Keratinocyte (primary cell): ENCODE measurements around the gene VAMP1. TPM values are rescaled to one million over a fixed set of nuclear protein-coding genes. Genes with fewer than 3 reads are reported as not detected.

Experiments
- DNase-seq: peaks from one replicate; pipeline ENCODE4 v3.0.0-alpha.2; 2011; ENCODE audit warnings: low read depth, missing footprints, low spot score
- FAIRE-seq: peaks from 2 replicates; lab custom pipeline; 2011; peaks lifted over from hg19 to GRCh38; lab: Jason Lieb, UNC
- H2AFZ ChIP-seq: 2 replicates; pipeline ENCODE4 v1.6.0; 2012; ENCODE audit warnings: low read length, control low read depth, inconsistent platforms; ENCODE audit not compliant: control insufficient read depth
- H3K27ac ChIP-seq: 2 replicates; pipeline ENCODE4 v1.5.1; 2011; ENCODE audit warnings: low read length; ENCODE audit not compliant: control insufficient read depth, insufficient read depth
- H3K27me3 ChIP-seq: 3 replicates; pipeline ENCODE4 v1.6.0; 2011; ENCODE audit warnings: low read length; ENCODE audit not compliant: control insufficient read depth, insufficient read depth; ENCODE audit errors: extremely low read depth
- H3K36me3 ChIP-seq, 2 experiments: 2 replicates in 1 of 2; 3 replicates in 1 of 2; pipeline ENCODE4 v1.5.1; 2011; ENCODE audit warnings: low read length in 2 of 2, mild to moderate bottlenecking in 1 of 2; ENCODE audit not compliant: control insufficient read depth in 2 of 2, insufficient read depth in 2 of 2; ENCODE audit errors: extremely low read depth in 1 of 2
- H3K4me1 ChIP-seq: 3 replicates; pipeline ENCODE4 v1.5.1; 2011; ENCODE audit warnings: low read length; ENCODE audit not compliant: control insufficient read depth, insufficient read depth; ENCODE audit errors: extremely low read depth
- H3K4me2 ChIP-seq: 3 replicates; pipeline ENCODE4 v1.6.0; 2011; ENCODE audit warnings: low read depth, low read length; ENCODE audit not compliant: control insufficient read depth, insufficient read depth; ENCODE audit errors: extremely low read depth
- H3K4me3 ChIP-seq, 3 experiments: fragments of 200-600 bp in 1 of 3; sonication (generic) in 1 of 3; 2 replicates in 2 of 3; 3 replicates in 1 of 3; pipeline ENCODE4 v1.5.1; 2011 to 2016; ENCODE audit warnings: low read length in 3 of 3, mild to moderate bottlenecking in 3 of 3, control low read depth in 2 of 3, inconsistent platforms in 1 of 3, low read depth in 1 of 3, mixed read lengths in 1 of 3, mixed run types in 1 of 3, moderate library complexity in 1 of 3; ENCODE audit not compliant: control insufficient read depth in 2 of 3, insufficient read depth in 2 of 3; ENCODE audit errors: extremely low read depth in 1 of 3
- H3K79me2 ChIP-seq: 2 replicates; pipeline ENCODE4 v1.6.0; 2012; ENCODE audit warnings: low read length; ENCODE audit not compliant: control insufficient read depth, insufficient read depth
- H3K9ac ChIP-seq: 3 replicates; pipeline ENCODE4 v1.6.0; 2011; ENCODE audit warnings: low read length; ENCODE audit not compliant: control insufficient read depth, insufficient read depth; ENCODE audit errors: extremely low read depth
- H3K9me1 ChIP-seq: 3 replicates; pipeline ENCODE4 v1.6.0; 2011; ENCODE audit warnings: low read length; ENCODE audit not compliant: control insufficient read depth, insufficient read depth; ENCODE audit errors: extremely low read depth
- H3K9me3 ChIP-seq: 2 replicates; pipeline ENCODE4 v1.5.1; 2012; ENCODE audit warnings: low read depth, low read length; ENCODE audit not compliant: control insufficient read depth
- H4K20me1 ChIP-seq: 3 replicates; pipeline ENCODE4 v1.6.0; 2011; ENCODE audit warnings: low read length; ENCODE audit not compliant: control insufficient read depth, insufficient read depth; ENCODE audit errors: extremely low read depth
- CTCF ChIP-seq, 3 experiments: IDR thresholded peaks in 1 of 3; conservative IDR thresholded peaks in 1 of 3; optimal IDR thresholded peaks in 1 of 3; 2 replicates in 2 of 3; 3 replicates in 1 of 3; pipeline versions ENCODE3 to v1.5.1; 2011; ENCODE audit warnings: low read length in 3 of 3, mild to moderate bottlenecking in 3 of 3, moderate library complexity in 2 of 3, control low read depth in 1 of 3, inconsistent platforms in 1 of 3; ENCODE audit not compliant: insufficient read depth in 2 of 3; ENCODE audit errors: extremely low read depth in 1 of 3
- EZH2 ChIP-seq: IDR thresholded peaks from one replicate; pipeline ENCODE4 v1.6.1; 2012; ENCODE audit warnings: inconsistent platforms, mild to moderate bottlenecking, low read length, moderate library complexity
- dilution Hi-C: fragments of 300-500 bp; cut with MboI; formaldehyde crosslinking; loops from one replicate; pipeline ENCODE4 v1.7.0; 2020; ENCODE audit warnings: low sequenced_read_pairs; ENCODE audit not compliant: extremely low pct_ligation_motif_present
- polyA plus RNA-seq, 5 experiments: library from polyadenylated mRNA; depleted of rRNA in 3 of 5; stranded (reverse) in 3 of 5; stranded (forward) in 1 of 5; unstranded in 1 of 5; fragments of >200 nt; gene quantifications; 1 replicate in 1 of 5; 2 replicates in 3 of 5; 3 replicates in 1 of 5; pipeline versions ENCODE4 v1.2.1 to v1.2.3, GENCODE V29; 2011 to 2012; ENCODE audit warnings: missing spikeins in 2 of 5, low read depth in 1 of 5, low replicate concordance in 1 of 5

The VAMP1 gene
- polyA plus RNA-seq, 1 donor (not counting 4 experiments of a cell fraction or from before 2014, with no cell fraction given), result 6.7 TPM

- no peak for FAIRE-seq
- H4K20me1 ChIP-seq, result no peaks in the 10 kb centered on the region
- no peak overlapping the region for H2AFZ ChIP-seq
- no peaks in the 10 kb centered on the region for H3K27me3 ChIP-seq
- H3K27ac ChIP-seq, result no peak overlapping the region
- no peak overlapping the region for H3K4me2 ChIP-seq
- no peaks in the 10 kb centered on the region for H3K9me3 ChIP-seq
- dilution Hi-C loops, result no loop called here
- H3K4me1 ChIP-seq, result peaks cover 10% of the 10 kb centered on the region
- H3K4me3 ChIP-seq, result no peak overlapping the region
- TF ChIP-seq CTCF (optimal IDR thresholded peaks at IDR 0.05 in 1 of 3, IDR thresholded peaks at IDR 0.05 in 1 of 3, conservative IDR thresholded peaks at IDR 0.05 in 1 of 3; ENCODE audit: extremely low read depth in 1 of 3, insufficient read depth in 2 of 3, low read length in 3 of 3) (no peak), EZH2 (no peak)
- no peaks in the 10 kb centered on the region for H3K9me1 ChIP-seq
- no peak for DNase-seq
- H3K9ac ChIP-seq, result no peak overlapping the region
- H3K36me3 ChIP-seq, result peaks cover 8 to 26% of the 10 kb centered on the region in 2 experiments
- H3K79me2 ChIP-seq, result no peaks in the 10 kb centered on the region
These were observed 13.1 kb downstream of the VAMP1 start for GRCh38 chr12:6457220-6457945.

GRCh38 chr12:6452944-6453630 lies 17.4 kb downstream of the VAMP1 start:
- Histone ChIP-seq H3K79me2 (no peaks in the 10 kb centered on the region), H3K27me3 (no peaks in the 10 kb centered on the region), H3K4me3 (peak overlapping the region in 2 of 3 experiments; percentile 52 to 56), H3K36me3 (peaks cover 3 to 5% of the 10 kb centered on the region in 2 experiments), H2AFZ (no peak overlapping the region), H3K9ac (no peak overlapping the region), H3K4me2 (peak overlapping the region; percentile 95), H3K27ac (peak overlapping the region; percentile 72), H3K9me3 (no peaks in the 10 kb centered on the region), H3K9me1 (no peaks in the 10 kb centered on the region), H3K4me1 (peaks cover 20% of the 10 kb centered on the region), H4K20me1 (no peaks in the 10 kb centered on the region)
- dilution Hi-C loops, result no loop called here
- no peak for TF ChIP-seq CTCF (optimal IDR thresholded peaks at IDR 0.05 in 1 of 3, IDR thresholded peaks at IDR 0.05 in 1 of 3, conservative IDR thresholded peaks at IDR 0.05 in 1 of 3; ENCODE audit: extremely low read depth in 1 of 3, insufficient read depth in 2 of 3, low read length in 3 of 3)
- no peak for TF ChIP-seq EZH2
- DNase-seq, result no peak
- FAIRE-seq, result peak; percentile 36
